GM10266 (cell line): ENCODE measurements around the gene MED15.

Experiments
- DNase-seq: peaks from one replicate; pipeline ENCODE4 v3.0.0; 2012; ENCODE audit errors: extremely low spot score
- TF ChIP-seq, protein P1 (sequence below): IDR thresholded peaks from 2 replicates; pipeline ENCODE4 v1.5.1; 2012; ENCODE audit warnings: mild to moderate bottlenecking, low read depth; ENCODE audit not compliant: control insufficient read depth, insufficient read depth; ENCODE audit errors: missing control alignments

MED15 gene

GRCh38 chr22:20561882-20562281 is 54.5 kb downstream of the MED15 start:
- TF ChIP-seq, protein P1, sequence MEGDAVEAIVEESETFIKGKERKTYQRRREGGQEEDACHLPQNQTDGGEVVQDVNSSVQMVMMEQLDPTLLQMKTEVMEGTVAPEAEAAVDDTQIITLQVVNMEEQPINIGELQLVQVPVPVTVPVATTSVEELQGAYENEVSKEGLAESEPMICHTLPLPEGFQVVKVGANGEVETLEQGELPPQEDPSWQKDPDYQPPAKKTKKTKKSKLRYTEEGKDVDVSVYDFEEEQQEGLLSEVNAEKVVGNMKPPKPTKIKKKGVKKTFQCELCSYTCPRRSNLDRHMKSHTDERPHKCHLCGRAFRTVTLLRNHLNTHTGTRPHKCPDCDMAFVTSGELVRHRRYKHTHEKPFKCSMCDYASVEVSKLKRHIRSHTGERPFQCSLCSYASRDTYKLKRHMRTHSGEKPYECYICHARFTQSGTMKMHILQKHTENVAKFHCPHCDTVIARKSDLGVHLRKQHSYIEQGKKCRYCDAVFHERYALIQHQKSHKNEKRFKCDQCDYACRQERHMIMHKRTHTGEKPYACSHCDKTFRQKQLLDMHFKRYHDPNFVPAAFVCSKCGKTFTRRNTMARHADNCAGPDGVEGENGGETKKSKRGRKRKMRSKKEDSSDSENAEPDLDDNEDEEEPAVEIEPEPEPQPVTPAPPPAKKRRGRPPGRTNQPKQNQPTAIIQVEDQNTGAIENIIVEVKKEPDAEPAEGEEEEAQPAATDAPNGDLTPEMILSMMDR: no peak
- DNase-seq: no peak

GRCh38 chr22:20562607-20563465 is 55.4 kb downstream of the MED15 start:
- no peak for DNase-seq

DNA sequence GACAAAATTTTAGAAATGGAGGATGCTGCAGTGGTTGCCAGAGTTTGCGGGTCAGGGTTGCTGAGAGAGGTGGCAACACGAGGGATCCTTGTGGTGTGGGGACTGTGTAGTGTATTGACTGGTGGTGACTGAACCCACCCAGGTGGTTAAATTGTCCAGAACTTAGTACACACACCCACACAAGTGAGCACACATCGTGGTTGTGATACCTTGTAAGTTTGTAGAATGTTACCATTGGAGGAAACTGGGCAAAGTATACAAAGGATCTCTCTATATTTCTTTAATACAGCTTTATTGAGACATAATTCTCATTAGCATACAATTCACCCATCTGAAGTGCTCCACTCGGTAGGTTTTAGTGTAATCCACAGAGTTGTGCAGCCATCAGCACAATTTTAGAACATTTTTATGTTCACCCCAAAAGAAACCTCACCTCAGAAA is 56.1 kb downstream of the MED15 start:
- TF ChIP-seq, protein P1: no peak
- no peak for DNase-seq

More at GRCh38 chr22:20562607-20563465, 55.4 kb downstream of the MED15 start:
- TF ChIP-seq, protein P1: no peak

DNA sequence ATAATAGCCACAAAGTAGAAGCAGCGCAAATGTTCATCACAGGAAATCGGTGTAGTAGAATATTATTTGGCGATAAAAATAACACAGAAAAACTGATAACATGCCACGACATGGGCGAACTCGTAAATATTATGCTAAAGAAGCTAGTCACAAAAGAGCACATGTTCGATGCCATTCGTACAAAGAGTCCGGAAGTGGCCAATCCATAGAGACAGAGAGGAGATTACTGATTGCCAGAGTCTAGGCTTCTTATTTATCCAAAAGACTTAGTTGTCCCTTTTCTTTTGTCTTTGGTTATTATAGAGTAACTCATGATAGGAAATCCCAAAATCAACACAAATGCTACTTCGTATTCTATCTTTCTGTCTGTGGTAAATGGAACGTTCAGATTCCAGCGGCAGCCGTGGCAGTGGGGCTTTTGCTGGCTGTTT is 56.5 kb downstream of the MED15 start:
- no peak for DNase-seq
- TF ChIP-seq, protein P1: no peak

DNA sequence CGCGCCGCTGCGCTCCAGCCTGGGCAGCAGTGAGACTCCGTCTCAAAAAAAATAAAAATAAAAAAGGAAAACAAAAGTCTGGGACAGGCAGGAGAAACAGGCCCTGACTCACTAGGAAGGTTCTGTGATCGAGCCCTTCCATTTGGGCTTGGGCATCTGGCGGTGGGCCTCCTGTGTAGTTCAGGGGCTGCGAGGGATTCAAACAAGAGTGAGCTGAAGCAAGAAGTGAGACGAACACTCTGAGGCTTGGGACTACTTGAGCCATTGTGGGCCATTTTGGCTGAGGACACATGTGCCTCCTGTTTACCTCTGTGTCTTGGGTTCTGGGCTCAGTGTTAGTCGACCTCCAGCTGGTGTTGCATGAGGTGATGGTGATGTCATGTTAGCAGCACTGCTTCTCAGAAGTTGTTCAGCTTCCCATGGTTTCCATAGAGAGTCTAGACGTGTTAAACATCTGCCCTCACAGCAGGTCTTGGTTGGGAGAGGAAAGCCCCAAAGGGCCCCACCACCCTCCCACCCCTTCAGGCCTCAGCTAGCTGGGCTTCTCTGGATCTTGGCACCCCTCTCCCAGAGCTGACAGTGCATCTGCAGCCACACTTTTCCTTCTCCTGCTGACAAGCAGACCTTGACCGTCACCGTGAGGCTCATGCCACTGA is 57.8 kb downstream of the MED15 start:
- no peak for DNase-seq
- TF ChIP-seq, protein P1: no peak

- DNase-seq: no peak
- TF ChIP-seq, protein P1: no peak
These were observed 58.4 kb downstream of the MED15 start for GRCh38 chr22:20565761-20566160.

DNA sequence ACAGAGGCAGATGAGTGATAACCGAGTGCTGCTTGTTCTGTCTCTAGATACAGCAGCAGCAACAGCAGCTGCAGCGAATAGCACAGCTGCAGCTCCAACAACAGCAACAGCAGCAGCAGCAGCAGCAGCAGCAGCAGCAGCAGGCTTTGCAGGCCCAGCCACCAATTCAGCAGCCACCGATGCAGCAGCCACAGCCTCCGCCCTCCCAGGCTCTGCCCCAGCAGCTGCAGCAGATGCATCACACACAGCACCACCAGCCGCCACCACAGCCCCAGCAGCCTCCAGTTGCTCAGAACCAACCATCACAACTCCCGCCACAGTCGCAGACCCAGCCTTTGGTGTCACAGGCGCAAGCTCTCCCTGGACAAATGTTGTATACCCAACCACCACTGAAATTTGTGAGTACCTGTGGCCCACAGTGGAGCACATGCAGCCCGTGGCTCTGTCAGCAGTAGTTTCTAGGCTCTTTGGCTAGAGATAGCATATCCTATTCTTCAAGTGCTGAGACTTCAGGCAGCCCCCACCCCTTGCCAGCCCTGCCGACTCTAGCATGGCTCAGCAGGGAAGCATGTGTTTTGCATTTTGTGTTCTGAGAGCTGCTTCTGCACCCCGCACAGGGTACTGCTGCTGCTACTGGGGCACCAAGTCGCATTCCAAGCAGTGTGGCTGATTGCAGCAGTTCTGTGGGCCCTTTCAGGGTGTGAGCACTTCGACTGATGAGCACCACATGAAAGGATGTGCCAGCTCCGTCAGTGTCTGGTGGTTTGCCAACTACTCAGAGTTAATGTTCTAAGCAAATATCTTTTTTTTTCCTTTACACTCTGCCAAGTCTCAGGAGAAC is 59.2 kb downstream of the MED15 start:
- TF ChIP-seq, protein P1: no peak

More for the DNA sequence above, 59.2 kb downstream of the MED15 start:
- DNase-seq: no peak
